ENCODE results near the gene NUP37. TPM values are rescaled to one million over a fixed set of nuclear protein-coding genes. Genes with fewer than 3 reads are reported as not detected.

NUP37 gene
- polyA plus RNA-seq, 3 donors: 11.1 to 23.0 (median 20.9) TPM

DNA sequence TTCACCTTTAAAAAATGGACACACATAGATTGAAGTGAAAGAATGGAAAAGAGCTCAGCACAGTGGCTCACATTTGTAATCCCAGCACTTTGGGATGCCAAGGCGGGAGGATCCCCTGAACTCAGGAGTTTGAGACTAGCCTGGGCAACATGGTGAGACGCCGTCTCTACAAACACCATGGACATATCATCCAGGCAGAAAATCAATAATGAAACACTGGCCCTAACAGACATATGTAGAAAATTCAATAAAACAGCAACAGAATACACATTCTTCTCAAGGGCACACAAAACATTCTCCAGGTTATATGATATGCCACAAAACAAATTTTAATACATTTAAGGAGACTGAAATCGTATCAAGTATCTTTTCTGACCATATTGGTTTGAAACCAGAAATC lies 65.6 kb downstream of the NUP37 start:
- Histone ChIP-seq H3K4me2 (replicated peaks; ENCODE audit: extremely low read depth, low read length, poor library complexity, severe bottlenecking) (no peak overlapping the region), H2AFZ (ENCODE audit: insufficient read depth, low read depth, low read length, poor library complexity, severe bottlenecking) (no peak overlapping the region), H3K9ac (ENCODE audit: insufficient read depth, low read length, poor library complexity, severe bottlenecking) (no peak overlapping the region), H4K20me1 (ENCODE audit: insufficient read depth, low read length) (peaks cover 13% of the 10 kb centered on the region), H3K4me3 (replicated peaks in 1 of 3; ENCODE audit: low read depth in 2 of 3, low read length in 3 of 3) (no peak overlapping the region), H3K27ac (ENCODE audit: low read depth in 1 of 2, low read length in 2 of 2) (no peak overlapping the region), H3K79me2 (ENCODE audit: insufficient read depth, low read length) (no peaks in the 10 kb centered on the region), H3K9me3 (replicated peaks in 1 of 2; ENCODE audit: control insufficient read depth in 1 of 2, insufficient read depth in 1 of 2, low read length in 2 of 2) (no peaks in the 10 kb centered on the region), H3K36me3 (replicated peaks in 1 of 2; ENCODE audit: control insufficient read depth in 1 of 2, insufficient read depth in 2 of 2, low read length in 2 of 2) (peaks cover 40 to 99% of the 10 kb centered on the region in 2 donors), H3K27me3 (ENCODE audit: control insufficient read depth in 2 of 2, insufficient read depth in 2 of 2, low read length in 2 of 2) (no peaks in the 10 kb centered on the region), H3K4me1 (ENCODE audit: control insufficient read depth in 1 of 2, insufficient read depth in 2 of 2, low read length in 2 of 2) (peaks cover 0 to 9% of the 10 kb centered on the region in 2 donors)
- 100% methylated on average over 3 of the region's 4 CpGs for WGBS (ENCODE audit: insufficient coverage)
- no peak for DNase-seq
- intact Hi-C loops (cut with micrococcal nuclease): no loop called here
- H3K27me3 Mint-ChIP-seq (ENCODE audit: low read depth in 3 of 3): no peaks in the 10 kb centered on the region
- no peak for TF ChIP-seq CTCF (IDR thresholded peaks at IDR 0.05)
- H3K4me1 Mint-ChIP-seq: peaks cover 15% of the 10 kb centered on the region
- H3K9me3 Mint-ChIP-seq: no peaks in the 10 kb centered on the region
- no peak overlapping the region for H3K27ac Mint-ChIP-seq
- no peak overlapping the region for H3K4me3 Mint-ChIP-seq
- H3K36me3 Mint-ChIP-seq: peaks cover 69% of the 10 kb centered on the region in 2 donors

DNA sequence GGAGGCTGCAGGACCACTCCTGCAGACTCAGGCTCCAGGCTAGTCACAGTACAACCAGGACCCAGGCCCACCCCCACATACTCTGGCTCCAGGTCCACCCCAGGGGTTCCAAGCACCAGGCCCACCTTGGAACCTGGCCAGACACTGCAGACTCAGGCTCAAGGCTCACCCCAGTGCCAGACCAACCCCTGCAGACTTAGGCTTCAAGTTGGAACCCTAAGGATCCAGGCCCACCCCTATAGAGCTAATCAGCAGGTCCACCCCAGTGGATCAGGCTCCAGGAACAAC lies 66.9 kb downstream of the NUP37 start:
- Histone ChIP-seq H2AFZ (ENCODE audit: insufficient read depth, low read depth, low read length, poor library complexity, severe bottlenecking) (no peak overlapping the region), H3K4me1 (ENCODE audit: control insufficient read depth in 1 of 2, insufficient read depth in 2 of 2, low read length in 2 of 2) (peaks cover 0 to 9% of the 10 kb centered on the region in 2 donors), H3K36me3 (replicated peaks in 1 of 2; ENCODE audit: control insufficient read depth in 1 of 2, insufficient read depth in 2 of 2, low read length in 2 of 2) (peaks cover 52 to 99% of the 10 kb centered on the region in 2 donors), H3K9ac (ENCODE audit: insufficient read depth, low read length, poor library complexity, severe bottlenecking) (no peak overlapping the region), H3K9me3 (replicated peaks in 1 of 2; ENCODE audit: control insufficient read depth in 1 of 2, insufficient read depth in 1 of 2, low read length in 2 of 2) (no peaks in the 10 kb centered on the region), H3K4me3 (replicated peaks in 1 of 3; ENCODE audit: low read depth in 2 of 3, low read length in 3 of 3) (no peak overlapping the region), H3K4me2 (replicated peaks; ENCODE audit: extremely low read depth, low read length, poor library complexity, severe bottlenecking) (no peak overlapping the region), H3K27me3 (ENCODE audit: control insufficient read depth in 2 of 2, insufficient read depth in 2 of 2, low read length in 2 of 2) (no peaks in the 10 kb centered on the region), H3K27ac (ENCODE audit: low read depth in 1 of 2, low read length in 2 of 2) (no peak overlapping the region), H4K20me1 (ENCODE audit: insufficient read depth, low read length) (peaks cover 13% of the 10 kb centered on the region), H3K79me2 (ENCODE audit: insufficient read depth, low read length) (no peaks in the 10 kb centered on the region)
- Mint-ChIP-seq H3K4me3 (no peak overlapping the region), H3K9me3 (no peaks in the 10 kb centered on the region), H3K27ac (peak overlapping the region in 1 of 7 donors; percentile 18), H3K27me3 (ENCODE audit: low read depth in 3 of 3) (no peaks in the 10 kb centered on the region), H3K36me3 (peaks cover 71 to 77% of the 10 kb centered on the region in 2 donors), H3K4me1 (peaks cover 15% of the 10 kb centered on the region)
- TF ChIP-seq CTCF (IDR thresholded peaks at IDR 0.05): no peak
- DNase-seq: no peak
- intact Hi-C loops (cut with micrococcal nuclease): no loop called here
